NAMALWA (cell line): ENCODE results near the gene AHSA1.

Experiments used
- DNase-seq: peaks from one replicate; pipeline ENCODE4 v3.0.0-alpha.2; 2015; ENCODE audit warnings: low spot score

The AHSA1 gene

GRCh38 chr14:77473921-77474320, 16.0 kb downstream of the AHSA1 start:
- DNase-seq: no peak

GRCh38 chr14:77474479-77475177, 16.7 kb downstream of the AHSA1 start:
- no peak for DNase-seq

- DNase-seq: no peak
Measured at GRCh38 chr14:77475432-77476115, 17.7 kb downstream of the AHSA1 start.

GRCh38 chr14:77478029-77478428, 20.1 kb downstream of the AHSA1 start:
- no peak for DNase-seq

GRCh38 chr14:77478796-77479195, 20.9 kb downstream of the AHSA1 start:
- no peak for DNase-seq

- no peak for DNase-seq
Measured at GRCh38 chr14:77482422-77482821, 24.5 kb downstream of the AHSA1 start.

GRCh38 chr14:77485256-77485655, 27.4 kb downstream of the AHSA1 start:
- no peak for DNase-seq

- no peak for DNase-seq
Measured at GRCh38 chr14:77485901-77486678, 28.2 kb downstream of the AHSA1 start.

GRCh38 chr14:77488558-77488957, 30.7 kb downstream of the AHSA1 start:
- no peak for DNase-seq

- DNase-seq: no peak
Measured at GRCh38 chr14:77489041-77489440, 31.1 kb downstream of the AHSA1 start.

GRCh38 chr14:77490347-77490986, 32.6 kb downstream of the AHSA1 start:
- DNase-seq: no peak

GRCh38 chr14:77491056-77491455, 33.2 kb downstream of the AHSA1 start:
- DNase-seq: no peak

- DNase-seq: no peak
Measured at GRCh38 chr14:77495334-77495733, 37.4 kb downstream of the AHSA1 start.

GRCh38 chr14:77498120-77498979, 40.5 kb downstream of the AHSA1 start, which contains the start of gene ISM2:
Gene ISM2, minus strand, starts transcription at chr14:77498816. Its CDS starts 23 bp downstream, at chr14:77498793.
- DNase-seq: peak; percentile 49

GRCh38 chr14:77498984-77499527, 41.2 kb downstream of the AHSA1 start:
- no peak for DNase-seq

- no peak for DNase-seq
Measured at GRCh38 chr14:77502109-77502782, 44.4 kb downstream of the AHSA1 start.

GRCh38 chr14:77503138-77503537, 45.2 kb downstream of the AHSA1 start:
- DNase-seq: no peak

- no peak for DNase-seq
Measured at GRCh38 chr14:77505031-77505430, 47.1 kb downstream of the AHSA1 start.

- no peak for DNase-seq
Measured at GRCh38 chr14:77507762-77508161, 49.9 kb downstream of the AHSA1 start.

GRCh38 chr14:77508249-77508648, 50.4 kb downstream of the AHSA1 start:
- no peak for DNase-seq

GRCh38 chr14:77508876-77509275, 51.0 kb downstream of the AHSA1 start:
- DNase-seq: no peak
